HG03159 (cell line): ENCODE measurements around the gene PITPNC1.
"Not testable (repeated sequence)": the region's sequence is repeated elsewhere in the genome, so short reads cannot be mapped to it uniquely, and the experiment has no call there.

Experiments
- ATAC-seq: cut with Tn5 transposase; IDR thresholded peaks from one replicate; pipeline ENCODE4 v1.9.1; 2021; ENCODE audit warnings: mild to moderate bottlenecking, moderate library complexity; ENCODE audit not compliant: unreplicated experiment

PITPNC1 gene

DNA sequence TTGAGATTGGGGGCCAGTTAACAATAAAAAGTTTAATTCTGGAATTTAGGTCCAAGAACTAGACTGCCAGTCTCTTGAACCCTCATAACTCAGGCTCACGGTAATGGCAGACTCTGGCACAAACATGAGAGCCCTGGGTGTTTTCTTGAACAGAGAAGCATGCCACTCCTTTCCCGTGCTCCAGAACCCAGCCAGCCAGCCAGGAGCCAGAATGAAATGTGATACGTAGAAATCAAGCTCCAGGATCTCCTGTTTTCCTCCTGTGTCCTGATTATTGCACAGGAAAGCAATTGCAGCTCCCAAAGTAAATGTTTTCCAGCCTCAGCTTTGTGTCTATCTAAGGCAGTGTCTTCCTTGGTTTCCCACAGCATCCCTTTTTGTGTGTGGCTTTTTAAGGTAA is 294.4 kb downstream of the PITPNC1 start:
- ATAC-seq: no peak

DNA sequence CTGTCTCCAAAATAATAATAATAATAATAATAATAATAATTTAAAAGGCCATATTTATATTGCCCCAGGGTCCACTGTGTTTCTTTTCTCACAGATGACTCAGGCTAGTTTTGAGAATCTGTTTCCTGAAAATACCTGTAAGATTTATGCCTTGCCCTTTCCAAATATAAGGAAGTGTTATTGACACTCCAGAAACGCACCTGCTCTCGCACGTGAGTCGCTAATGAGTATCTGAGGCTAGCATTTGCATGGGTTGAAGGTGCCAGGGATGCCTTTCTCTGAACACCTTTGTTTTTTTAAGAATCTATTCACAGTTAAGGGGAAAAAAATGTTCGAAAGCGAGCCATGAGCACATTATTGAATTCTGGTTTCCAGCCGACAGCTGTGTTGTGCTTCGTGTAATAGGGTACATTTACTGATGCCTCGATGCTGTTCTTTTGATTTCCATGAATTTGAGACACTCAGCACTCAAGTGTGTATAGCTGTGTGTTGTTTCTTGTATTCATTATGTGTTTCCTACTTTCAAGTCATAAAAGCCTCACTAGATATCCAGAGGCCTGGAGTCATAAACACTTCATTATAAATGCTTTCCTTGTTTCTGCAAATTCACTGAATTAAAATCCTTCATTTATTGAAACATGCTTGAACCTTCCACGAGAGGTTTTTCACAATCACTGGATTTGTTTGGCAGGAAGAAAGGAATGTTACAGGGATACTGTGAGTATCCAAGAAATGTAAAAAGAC is 295.7 kb downstream of the PITPNC1 start:
- ATAC-seq: no peak

DNA sequence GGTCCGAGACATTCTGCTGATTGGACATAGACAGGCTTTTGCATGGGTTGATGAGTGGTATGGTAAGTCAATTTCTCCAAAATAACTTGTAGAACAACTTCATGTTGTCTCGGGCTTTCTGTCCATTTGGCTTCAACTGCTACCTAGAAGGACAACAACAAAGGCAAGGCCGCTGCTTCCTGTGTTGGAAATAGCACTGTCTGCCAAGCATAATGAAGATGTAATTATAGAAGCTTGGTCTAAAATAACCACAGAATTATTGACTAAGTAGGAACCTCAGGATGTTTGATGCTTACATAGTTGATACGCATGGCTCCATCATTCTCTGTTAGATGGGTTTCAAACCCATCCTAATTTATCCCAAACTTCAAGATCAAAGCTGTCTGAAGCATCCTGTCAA is 298.4 kb downstream of the PITPNC1 start:
- no peak for ATAC-seq

- ATAC-seq: no peak
Observed at GRCh38 chr17:67676305-67676704, 299.2 kb downstream of the PITPNC1 start.

- no peak for ATAC-seq
Observed at GRCh38 chr17:67678414-67678813, 301.3 kb downstream of the PITPNC1 start.

DNA sequence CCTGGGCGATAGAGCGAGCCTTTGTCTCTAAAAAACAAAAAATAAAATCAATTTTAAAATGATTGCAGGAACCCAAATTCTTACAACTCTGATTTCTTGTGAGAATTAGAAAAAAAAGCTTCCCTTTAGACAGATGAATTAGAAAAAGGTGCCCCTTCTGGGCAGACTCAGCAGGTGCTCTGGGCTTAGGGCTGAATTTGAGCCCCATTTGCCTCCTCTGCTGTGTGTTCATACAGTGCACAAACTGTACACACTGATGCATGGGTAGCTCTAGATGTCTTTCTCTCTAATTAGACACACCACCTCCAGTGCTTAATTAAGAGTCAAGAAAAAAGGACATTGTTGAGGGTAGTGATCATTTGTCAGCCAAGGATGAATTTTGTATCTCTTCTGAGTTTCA is 302.1 kb downstream of the PITPNC1 start:
- no peak for ATAC-seq

DNA sequence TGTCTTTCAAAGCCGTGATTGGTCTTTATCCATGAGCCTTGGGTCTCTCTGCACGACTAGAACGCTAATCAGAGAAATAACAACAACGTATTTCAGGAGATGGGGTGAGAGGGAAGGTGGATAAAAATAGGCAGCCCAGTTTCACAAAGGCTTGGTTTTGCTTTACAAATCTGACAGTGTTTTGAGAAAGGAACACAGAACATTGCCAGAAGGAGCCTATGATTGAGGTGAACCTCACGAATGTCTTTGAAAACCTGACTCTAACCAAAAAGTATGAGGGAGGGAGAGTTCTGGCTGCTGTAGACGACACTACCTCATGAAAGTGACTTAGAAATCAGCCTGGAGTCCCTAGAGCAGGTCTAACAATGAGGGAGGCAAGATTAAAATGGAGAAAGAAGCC is 302.6 kb downstream of the PITPNC1 start:
- ATAC-seq: no peak

DNA sequence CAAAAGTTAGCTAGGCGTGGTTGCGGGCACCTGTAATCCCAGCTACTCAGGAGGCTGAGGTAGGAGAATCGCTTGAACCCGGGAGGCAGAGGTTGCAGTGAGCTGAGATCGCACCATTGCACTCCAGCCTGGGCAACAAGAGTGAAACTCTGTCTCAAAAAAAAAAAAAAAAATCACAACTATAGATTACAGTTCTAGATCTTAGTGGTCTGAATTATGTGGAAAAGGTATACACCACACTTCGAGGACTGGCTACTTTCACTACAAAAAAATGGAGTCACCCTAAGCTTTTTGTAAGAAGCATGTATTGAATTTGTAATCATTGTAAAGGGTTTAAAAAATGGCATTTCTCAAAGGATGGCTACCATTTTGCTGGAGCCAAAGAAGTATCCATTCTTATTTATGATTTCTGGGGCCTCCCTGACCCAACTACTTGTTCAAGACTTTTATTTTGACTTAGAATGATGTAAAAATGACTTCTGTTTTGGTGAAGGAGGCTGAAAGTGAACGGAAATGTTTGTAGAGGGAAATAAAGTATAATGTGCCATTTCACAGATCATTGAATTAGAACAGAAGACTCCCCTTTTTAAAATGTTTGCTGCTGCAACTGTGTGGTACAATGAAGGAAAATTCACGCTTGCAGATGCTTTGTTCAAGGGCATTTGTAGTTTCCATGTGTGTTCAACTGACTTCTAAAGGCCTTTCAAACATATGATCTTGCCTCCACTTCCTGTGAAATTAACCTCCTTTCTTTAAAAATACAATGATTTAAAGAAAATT is 303.6 kb downstream of the PITPNC1 start:
- ATAC-seq: no peak

GRCh38 chr17:67682196-67682595 is 305.1 kb downstream of the PITPNC1 start:
- ATAC-seq: no peak

DNA sequence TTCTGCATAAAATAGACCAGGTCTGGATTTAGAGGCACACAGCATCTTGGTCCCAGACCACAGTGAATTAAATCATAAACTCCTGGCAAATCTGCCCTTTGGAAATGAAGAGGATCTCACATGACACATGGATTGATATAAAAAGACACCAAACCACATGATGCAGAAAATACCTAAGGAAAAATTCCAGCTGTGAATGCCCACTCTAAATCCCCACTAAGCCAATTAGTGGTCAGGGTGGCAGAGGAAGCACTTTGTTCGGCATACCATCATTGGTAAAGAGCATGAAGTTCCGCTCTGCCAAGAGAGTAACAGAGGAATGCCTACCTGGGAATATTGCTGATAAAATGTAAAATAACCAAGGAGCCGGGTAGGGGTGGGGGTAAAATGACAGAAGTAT is 308.3 kb downstream of the PITPNC1 start:
- ATAC-seq: no peak

GRCh38 chr17:67686241-67686640 is 309.2 kb downstream of the PITPNC1 start:
- ATAC-seq: no peak

GRCh38 chr17:67687511-67687910 is 310.4 kb downstream of the PITPNC1 start:
- no peak for ATAC-seq

GRCh38 chr17:67689534-67690177 is 312.6 kb downstream of the PITPNC1 start:
- no peak for ATAC-seq

- no peak for ATAC-seq
Observed at GRCh38 chr17:67693811-67694210, 316.7 kb downstream of the PITPNC1 start.

- no peak for ATAC-seq
Observed at GRCh38 chr17:67696347-67696746, 319.3 kb downstream of the PITPNC1 start.

DNA sequence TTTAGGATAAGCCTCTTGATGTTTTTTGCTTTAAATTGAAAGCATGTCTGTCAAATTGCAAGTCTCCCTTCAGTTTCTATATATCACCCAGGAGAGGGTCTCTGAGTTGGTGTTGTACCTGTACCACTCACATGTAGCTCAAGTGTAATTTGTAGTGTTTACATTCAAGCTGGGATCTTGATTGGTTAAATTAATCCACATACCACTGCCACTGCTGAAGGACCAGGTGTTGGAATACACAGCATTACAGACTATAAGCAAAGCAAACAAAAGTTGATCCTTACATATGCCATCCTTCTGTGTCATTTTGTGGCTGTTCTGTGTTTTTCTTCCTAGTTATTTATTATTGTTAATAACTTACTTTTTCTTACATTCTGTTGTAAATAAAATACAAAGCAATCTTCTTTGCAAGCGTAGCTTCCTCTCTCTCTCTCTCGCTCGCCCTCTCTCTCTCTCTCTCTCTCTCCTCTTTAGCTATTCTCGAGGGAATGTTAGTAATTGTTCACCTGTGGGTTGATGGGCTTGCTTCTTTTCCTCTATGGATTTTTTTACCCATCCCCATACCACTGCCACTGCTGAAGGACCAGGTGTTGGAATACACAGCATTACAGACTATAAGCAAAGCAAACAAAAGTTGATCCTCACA is 319.9 kb downstream of the PITPNC1 start:
- ATAC-seq: no peak

GRCh38 chr17:67700037-67700724 is 323.1 kb downstream of the PITPNC1 start:
- ATAC-seq: no peak

DNA sequence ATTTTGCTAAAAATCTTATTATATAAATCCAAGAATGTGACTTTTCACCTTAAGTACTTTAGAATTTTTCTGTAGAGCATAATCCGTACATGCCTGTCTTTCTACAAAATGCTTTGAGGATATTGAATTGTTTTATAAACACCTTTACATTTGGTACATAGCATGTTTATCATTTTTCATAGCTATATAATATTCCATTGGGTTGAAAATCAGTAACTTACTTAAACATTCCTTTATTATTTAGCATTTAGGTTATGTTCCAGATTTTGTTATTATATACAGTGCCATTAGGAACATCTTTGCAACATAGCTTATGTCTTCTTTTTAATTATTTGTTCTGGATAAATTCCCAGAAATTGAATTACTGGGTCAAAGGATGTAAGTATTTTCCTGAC is 323.6 kb downstream of the PITPNC1 start:
- no peak for ATAC-seq

GRCh38 chr17:67702861-67703260 is 325.8 kb downstream of the PITPNC1 start:
- ATAC-seq: not testable (repeated sequence)

- ATAC-seq: no peak
Observed at GRCh38 chr17:67707442-67707841, 330.4 kb downstream of the PITPNC1 start.

- no peak for ATAC-seq
Observed at GRCh38 chr17:67708378-67708777, 331.3 kb downstream of the PITPNC1 start.
